ENCODE data around the gene HDHD5.

Gene HDHD5

DNA sequence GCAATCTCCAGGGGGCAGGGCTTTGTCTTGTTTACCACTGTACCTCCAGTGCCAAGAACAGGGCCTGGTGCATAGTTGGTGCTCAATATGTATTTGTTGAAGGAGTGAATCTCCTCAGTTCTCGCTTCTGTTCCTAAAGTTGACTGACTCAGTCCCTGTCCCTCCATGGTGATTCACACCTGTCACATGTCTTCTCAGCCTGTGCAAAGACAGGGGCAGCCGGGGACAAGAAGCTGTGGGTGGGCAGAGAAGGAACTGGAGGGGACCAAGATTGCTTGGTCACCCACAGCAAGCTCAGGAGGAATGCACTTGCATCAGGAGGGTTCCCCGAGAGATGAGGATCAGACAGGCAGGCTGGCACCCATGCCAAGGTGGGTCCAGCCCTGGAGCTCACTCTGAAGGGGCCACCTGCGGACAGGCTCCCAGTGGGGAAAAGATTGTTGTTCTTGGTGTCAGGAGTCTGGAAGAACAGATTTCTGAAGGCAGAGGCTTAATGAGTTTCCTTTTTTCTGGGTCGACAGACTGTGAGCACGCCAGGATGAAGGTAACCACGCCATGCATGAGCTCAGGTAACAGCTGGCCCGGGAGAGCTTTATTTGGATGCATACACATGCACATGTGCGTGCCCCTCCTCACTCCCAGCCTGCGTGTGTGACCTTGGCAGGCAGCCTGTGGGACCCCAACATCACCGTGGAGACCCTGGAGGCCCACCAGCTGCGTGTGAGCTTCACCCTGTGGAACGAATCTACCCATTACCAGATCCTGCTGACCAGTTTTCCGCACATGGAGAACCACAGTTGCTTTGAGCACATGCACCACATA, 57.4 kb downstream of the HDHD5 start:
- H3K27ac ChIP-seq (ENCODE audit: poor library complexity, severe bottlenecking), result no peak overlapping the region
- H3K4me1 ChIP-seq (ENCODE audit: insufficient read depth, poor library complexity, severe bottlenecking), result no peaks in the 10 kb centered on the region
- H3K36me3 ChIP-seq (ENCODE audit: low read depth), result peaks cover 50% of the 10 kb centered on the region
- DNase-seq (ENCODE audit: low spot score) (no peak), ATAC-seq (ENCODE audit: low read depth) (no peak)
- no peaks in the 10 kb centered on the region for H3K9me3 ChIP-seq (ENCODE audit: severe bottlenecking)
- TF ChIP-seq, protein P1, sequence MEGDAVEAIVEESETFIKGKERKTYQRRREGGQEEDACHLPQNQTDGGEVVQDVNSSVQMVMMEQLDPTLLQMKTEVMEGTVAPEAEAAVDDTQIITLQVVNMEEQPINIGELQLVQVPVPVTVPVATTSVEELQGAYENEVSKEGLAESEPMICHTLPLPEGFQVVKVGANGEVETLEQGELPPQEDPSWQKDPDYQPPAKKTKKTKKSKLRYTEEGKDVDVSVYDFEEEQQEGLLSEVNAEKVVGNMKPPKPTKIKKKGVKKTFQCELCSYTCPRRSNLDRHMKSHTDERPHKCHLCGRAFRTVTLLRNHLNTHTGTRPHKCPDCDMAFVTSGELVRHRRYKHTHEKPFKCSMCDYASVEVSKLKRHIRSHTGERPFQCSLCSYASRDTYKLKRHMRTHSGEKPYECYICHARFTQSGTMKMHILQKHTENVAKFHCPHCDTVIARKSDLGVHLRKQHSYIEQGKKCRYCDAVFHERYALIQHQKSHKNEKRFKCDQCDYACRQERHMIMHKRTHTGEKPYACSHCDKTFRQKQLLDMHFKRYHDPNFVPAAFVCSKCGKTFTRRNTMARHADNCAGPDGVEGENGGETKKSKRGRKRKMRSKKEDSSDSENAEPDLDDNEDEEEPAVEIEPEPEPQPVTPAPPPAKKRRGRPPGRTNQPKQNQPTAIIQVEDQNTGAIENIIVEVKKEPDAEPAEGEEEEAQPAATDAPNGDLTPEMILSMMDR (IDR thresholded peaks at IDR 0.05; ENCODE audit: poor library complexity, severe bottlenecking), result no peak
- H3K27me3 ChIP-seq (ENCODE audit: insufficient read depth, poor library complexity, severe bottlenecking), result no peaks in the 10 kb centered on the region
- H3K4me3 ChIP-seq (ENCODE audit: severe bottlenecking), result no peak overlapping the region

DNA sequence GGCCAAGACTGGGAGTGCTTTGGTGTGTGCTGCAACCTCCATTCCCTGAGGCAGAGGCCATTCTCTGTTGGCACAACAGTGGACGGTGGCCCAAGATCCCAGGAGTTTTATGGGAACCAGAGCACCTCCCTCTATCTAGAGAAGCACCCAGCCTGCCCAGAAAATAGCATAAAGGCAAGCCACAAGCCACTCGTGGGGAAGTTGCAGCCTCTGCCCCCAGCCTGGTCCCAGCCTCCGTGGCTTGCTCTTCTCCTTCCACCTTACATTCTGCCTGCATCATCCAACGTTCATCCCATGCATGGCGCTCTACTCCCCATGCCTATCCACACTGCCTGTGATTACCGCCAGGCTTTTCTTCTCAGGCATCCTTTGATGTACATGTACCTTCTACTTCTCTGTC, 58.5 kb downstream of the HDHD5 start:
- DNase-seq (ENCODE audit: low spot score), result no peak
- peaks cover 49% of the 10 kb centered on the region for H3K36me3 ChIP-seq (ENCODE audit: low read depth)
- ATAC-seq (ENCODE audit: low read depth), result no peak
- H3K27me3 ChIP-seq (ENCODE audit: insufficient read depth, poor library complexity, severe bottlenecking), result no peaks in the 10 kb centered on the region
- H3K27ac ChIP-seq (ENCODE audit: poor library complexity, severe bottlenecking), result no peak overlapping the region
- no peak overlapping the region for H3K4me3 ChIP-seq (ENCODE audit: severe bottlenecking)
- H3K9me3 ChIP-seq (ENCODE audit: severe bottlenecking), result no peaks in the 10 kb centered on the region
- H3K4me1 ChIP-seq (ENCODE audit: insufficient read depth, poor library complexity, severe bottlenecking), result no peaks in the 10 kb centered on the region
- TF ChIP-seq, protein P1 (IDR thresholded peaks at IDR 0.05; ENCODE audit: poor library complexity, severe bottlenecking), result no peak

DNA sequence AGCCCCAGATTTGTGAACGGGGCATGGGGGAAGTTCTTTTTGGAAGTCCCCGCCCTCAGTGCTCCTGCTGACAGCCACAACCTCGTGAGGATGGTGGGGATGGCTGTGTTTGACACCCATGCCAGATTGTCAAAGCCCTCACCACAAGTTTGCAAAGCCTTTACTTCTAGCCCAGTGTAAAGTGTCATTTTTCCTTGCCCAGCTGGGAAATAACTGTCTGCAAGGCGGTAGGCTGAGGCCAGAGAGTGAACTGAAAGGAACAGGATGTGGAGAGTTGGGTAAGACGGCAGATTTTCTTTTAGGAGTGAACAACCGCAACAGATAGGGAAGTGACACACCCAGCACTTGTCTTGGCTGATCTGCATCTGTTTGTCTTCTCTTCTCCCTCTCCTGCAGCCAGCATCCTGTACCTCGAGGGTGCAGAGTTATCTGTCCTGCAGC, 60.7 kb downstream of the HDHD5 start:
- no peaks in the 10 kb centered on the region for H3K9me3 ChIP-seq (ENCODE audit: severe bottlenecking)
- H3K27ac ChIP-seq (ENCODE audit: poor library complexity, severe bottlenecking), result no peak overlapping the region
- H3K36me3 ChIP-seq (ENCODE audit: low read depth), result peaks cover 42% of the 10 kb centered on the region
- no peak for ATAC-seq (ENCODE audit: low read depth)
- no peak overlapping the region for H3K4me3 ChIP-seq (ENCODE audit: severe bottlenecking)
- no peaks in the 10 kb centered on the region for H3K27me3 ChIP-seq (ENCODE audit: insufficient read depth, poor library complexity, severe bottlenecking)
- H3K4me1 ChIP-seq (ENCODE audit: insufficient read depth, poor library complexity, severe bottlenecking), result no peaks in the 10 kb centered on the region
- TF ChIP-seq, protein P1 (IDR thresholded peaks at IDR 0.05; ENCODE audit: poor library complexity, severe bottlenecking), result no peak
- no peak for DNase-seq (ENCODE audit: low spot score)

DNA sequence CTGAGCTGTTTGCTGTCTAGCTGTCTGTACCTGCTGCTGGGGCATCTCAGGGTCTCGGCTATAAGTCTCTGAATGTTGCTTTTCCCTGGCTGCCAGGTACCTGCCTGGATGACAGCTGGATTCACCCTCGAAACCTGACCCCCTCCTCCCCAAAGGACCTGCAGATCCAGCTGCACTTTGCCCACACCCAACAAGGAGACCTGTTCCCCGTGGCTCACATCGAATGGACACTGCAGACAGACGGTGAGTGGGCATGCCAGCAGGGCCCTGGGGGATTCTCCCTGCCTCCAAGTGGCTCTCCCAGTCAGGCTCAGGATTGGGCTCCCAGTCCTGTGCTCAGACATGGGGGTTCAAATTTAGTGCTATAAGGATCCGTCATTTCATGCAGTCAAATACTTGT, 61.4 kb downstream of the HDHD5 start:
- no peaks in the 10 kb centered on the region for H3K27me3 ChIP-seq (ENCODE audit: insufficient read depth, poor library complexity, severe bottlenecking)
- H3K4me1 ChIP-seq (ENCODE audit: insufficient read depth, poor library complexity, severe bottlenecking), result no peaks in the 10 kb centered on the region
- peak; percentile 9 for DNase-seq (ENCODE audit: low spot score)
- no peak overlapping the region for H3K4me3 ChIP-seq (ENCODE audit: severe bottlenecking)
- ATAC-seq (ENCODE audit: low read depth), result no peak
- TF ChIP-seq, protein P1 (IDR thresholded peaks at IDR 0.05; ENCODE audit: poor library complexity, severe bottlenecking), result no peak
- H3K27ac ChIP-seq (ENCODE audit: poor library complexity, severe bottlenecking), result no peak overlapping the region
- peaks cover 38% of the 10 kb centered on the region for H3K36me3 ChIP-seq (ENCODE audit: low read depth)
- no peaks in the 10 kb centered on the region for H3K9me3 ChIP-seq (ENCODE audit: severe bottlenecking)

DNA sequence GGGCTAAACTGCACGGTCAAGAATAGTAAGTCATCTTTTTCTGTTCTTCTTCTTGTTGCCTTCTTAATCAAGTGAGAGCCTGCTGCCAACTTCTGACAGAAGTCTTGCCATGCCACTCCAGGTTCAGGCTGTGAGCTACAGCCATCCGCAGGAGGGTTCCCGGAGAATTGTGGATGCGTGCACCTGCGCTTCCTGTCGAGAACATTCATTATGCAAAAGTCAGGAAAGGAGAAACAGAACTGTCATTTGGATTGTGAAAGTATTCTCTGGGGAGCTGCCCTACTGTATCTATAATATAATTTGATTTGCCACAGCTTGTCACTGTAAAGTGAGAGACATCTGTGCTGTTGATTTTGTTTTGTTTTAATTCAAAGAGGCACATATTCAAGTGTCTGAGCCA, 62.0 kb downstream of the HDHD5 start:
- no peak for ATAC-seq (ENCODE audit: low read depth)
- DNase-seq (ENCODE audit: low spot score), result peak; percentile 26
- H3K27ac ChIP-seq (ENCODE audit: poor library complexity, severe bottlenecking), result no peak overlapping the region
- no peak overlapping the region for H3K4me3 ChIP-seq (ENCODE audit: severe bottlenecking)
- no peaks in the 10 kb centered on the region for H3K9me3 ChIP-seq (ENCODE audit: severe bottlenecking)
- no peaks in the 10 kb centered on the region for H3K27me3 ChIP-seq (ENCODE audit: insufficient read depth, poor library complexity, severe bottlenecking)
- H3K4me1 ChIP-seq (ENCODE audit: insufficient read depth, poor library complexity, severe bottlenecking), result no peaks in the 10 kb centered on the region
- TF ChIP-seq, protein P1 (IDR thresholded peaks at IDR 0.05; ENCODE audit: poor library complexity, severe bottlenecking), result no peak
- H3K36me3 ChIP-seq (ENCODE audit: low read depth), result peaks cover 31% of the 10 kb centered on the region
